ENCODE results near the gene LARGE1. TPM values are rescaled to one million over a fixed set of nuclear protein-coding genes. Genes with fewer than 3 reads are reported as not detected.

LARGE1 gene
- total RNA-seq, 1 experiment from 2014 or later, result 5.2 TPM

DNA sequence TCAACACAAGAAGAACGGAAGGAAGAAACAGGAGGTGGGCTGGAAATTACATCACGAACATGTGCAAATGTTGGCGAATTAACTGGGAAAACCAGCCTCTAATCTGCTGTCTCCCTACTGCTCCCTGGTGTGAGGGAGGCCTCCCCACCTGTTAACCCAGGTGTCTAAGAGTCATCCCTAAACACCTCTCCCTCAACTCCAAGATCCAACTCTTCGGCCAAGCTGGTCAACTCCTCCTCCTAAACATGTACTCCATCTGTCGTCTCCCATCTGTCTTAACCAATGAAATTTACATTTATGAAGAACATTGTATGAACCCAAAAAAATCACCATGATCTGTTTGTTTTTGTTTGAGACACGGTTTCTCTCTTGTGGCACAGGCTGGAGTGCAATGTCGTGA is 154.2 kb downstream of the LARGE1 start:
- DNase-seq (ENCODE audit: unreplicated experiment), result no peak
- Mint-ChIP-seq H3K9me3 (ENCODE audit: unreplicated experiment) (peaks cover 6% of the 10 kb centered on the region), H3K36me3 (ENCODE audit: insufficient read depth, unreplicated experiment) (no peaks in the 10 kb centered on the region), H3K4me1 (ENCODE audit: insufficient read depth, unreplicated experiment) (no peaks in the 10 kb centered on the region), H3K27me3 (ENCODE audit: insufficient read depth, unreplicated experiment) (no peaks in the 10 kb centered on the region), H3K4me3 (ENCODE audit: unreplicated experiment) (no peak overlapping the region), H3K27ac (ENCODE audit: low read depth, unreplicated experiment) (no peak overlapping the region)
- ChIA-PET CTCF (interaction anchor here (0.6 to 1.0 kb wide), 3 partner anchors 19 to 154 kb away, joined by 3 read pairs; partner anchors contain the start of gene LARGE1), POLR2A (interaction anchor here (0.7 kb wide), 1 partner anchor 1438 kb away, joined by 4 read pairs; no protein-coding TSS in a partner anchor)
- intact Hi-C loops (cut with micrococcal nuclease), result no loop called here
- TF ChIP-seq, protein P1, sequence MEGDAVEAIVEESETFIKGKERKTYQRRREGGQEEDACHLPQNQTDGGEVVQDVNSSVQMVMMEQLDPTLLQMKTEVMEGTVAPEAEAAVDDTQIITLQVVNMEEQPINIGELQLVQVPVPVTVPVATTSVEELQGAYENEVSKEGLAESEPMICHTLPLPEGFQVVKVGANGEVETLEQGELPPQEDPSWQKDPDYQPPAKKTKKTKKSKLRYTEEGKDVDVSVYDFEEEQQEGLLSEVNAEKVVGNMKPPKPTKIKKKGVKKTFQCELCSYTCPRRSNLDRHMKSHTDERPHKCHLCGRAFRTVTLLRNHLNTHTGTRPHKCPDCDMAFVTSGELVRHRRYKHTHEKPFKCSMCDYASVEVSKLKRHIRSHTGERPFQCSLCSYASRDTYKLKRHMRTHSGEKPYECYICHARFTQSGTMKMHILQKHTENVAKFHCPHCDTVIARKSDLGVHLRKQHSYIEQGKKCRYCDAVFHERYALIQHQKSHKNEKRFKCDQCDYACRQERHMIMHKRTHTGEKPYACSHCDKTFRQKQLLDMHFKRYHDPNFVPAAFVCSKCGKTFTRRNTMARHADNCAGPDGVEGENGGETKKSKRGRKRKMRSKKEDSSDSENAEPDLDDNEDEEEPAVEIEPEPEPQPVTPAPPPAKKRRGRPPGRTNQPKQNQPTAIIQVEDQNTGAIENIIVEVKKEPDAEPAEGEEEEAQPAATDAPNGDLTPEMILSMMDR (IDR thresholded peaks at IDR 0.05; ENCODE audit: unreplicated experiment), result no peak
- no TSS peak for BruUV-seq (replicated peaks)

GRCh38 chr22:33758961-33759360 is 161.3 kb downstream of the LARGE1 start:
- DNase-seq (ENCODE audit: unreplicated experiment), result no peak
- no TSS peak for BruUV-seq (replicated peaks)
- no peaks in the 10 kb centered on the region for H3K27me3 Mint-ChIP-seq (ENCODE audit: insufficient read depth, unreplicated experiment)
- no peak overlapping the region for H3K4me3 Mint-ChIP-seq (ENCODE audit: unreplicated experiment)
- H3K36me3 Mint-ChIP-seq (ENCODE audit: insufficient read depth, unreplicated experiment), result no peaks in the 10 kb centered on the region
- POLR2A ChIA-PET, result no interaction called here
- CTCF ChIA-PET, result no interaction called here
- TF ChIP-seq, protein P1 (IDR thresholded peaks at IDR 0.05; ENCODE audit: unreplicated experiment), result no peak
- H3K9me3 Mint-ChIP-seq (ENCODE audit: unreplicated experiment), result peaks cover 8% of the 10 kb centered on the region
- intact Hi-C loops (cut with micrococcal nuclease), result no loop called here
- H3K27ac Mint-ChIP-seq (ENCODE audit: low read depth, unreplicated experiment), result no peak overlapping the region
- no peaks in the 10 kb centered on the region for H3K4me1 Mint-ChIP-seq (ENCODE audit: insufficient read depth, unreplicated experiment)

- H3K36me3 Mint-ChIP-seq (ENCODE audit: insufficient read depth, unreplicated experiment), result no peaks in the 10 kb centered on the region
- H3K27ac Mint-ChIP-seq (ENCODE audit: low read depth, unreplicated experiment), result no peak overlapping the region
- no peaks in the 10 kb centered on the region for H3K27me3 Mint-ChIP-seq (ENCODE audit: insufficient read depth, unreplicated experiment)
- no peak for DNase-seq (ENCODE audit: unreplicated experiment)
- H3K9me3 Mint-ChIP-seq (ENCODE audit: unreplicated experiment), result peaks cover 8% of the 10 kb centered on the region
- H3K4me3 Mint-ChIP-seq (ENCODE audit: unreplicated experiment), result no peak overlapping the region
- CTCF ChIA-PET, result no interaction called here
- POLR2A ChIA-PET, result no interaction called here
- no TSS peak for BruUV-seq (replicated peaks)
- no peaks in the 10 kb centered on the region for H3K4me1 Mint-ChIP-seq (ENCODE audit: insufficient read depth, unreplicated experiment)
- intact Hi-C loops (cut with micrococcal nuclease), result no loop called here
- TF ChIP-seq, protein P1 (IDR thresholded peaks at IDR 0.05; ENCODE audit: unreplicated experiment), result no peak
These were observed 162.3 kb downstream of the LARGE1 start for GRCh38 chr22:33757802-33758483.

GRCh38 chr22:33757041-33757801 is 163.1 kb downstream of the LARGE1 start:
- TF ChIP-seq, protein P1 (IDR thresholded peaks at IDR 0.05; ENCODE audit: unreplicated experiment), result no peak
- peaks cover 8% of the 10 kb centered on the region for H3K9me3 Mint-ChIP-seq (ENCODE audit: unreplicated experiment)
- no peaks in the 10 kb centered on the region for H3K27me3 Mint-ChIP-seq (ENCODE audit: insufficient read depth, unreplicated experiment)
- H3K27ac Mint-ChIP-seq (ENCODE audit: low read depth, unreplicated experiment), result no peak overlapping the region
- CTCF ChIA-PET, result no interaction called here
- POLR2A ChIA-PET, result no interaction called here
- BruUV-seq (replicated peaks), result no TSS peak
- H3K4me1 Mint-ChIP-seq (ENCODE audit: insufficient read depth, unreplicated experiment), result no peaks in the 10 kb centered on the region
- intact Hi-C loops (cut with micrococcal nuclease), result no loop called here
- no peaks in the 10 kb centered on the region for H3K36me3 Mint-ChIP-seq (ENCODE audit: insufficient read depth, unreplicated experiment)
- DNase-seq (ENCODE audit: unreplicated experiment), result no peak
- no peak overlapping the region for H3K4me3 Mint-ChIP-seq (ENCODE audit: unreplicated experiment)

Measured in MCF 10A (cell line).